T-cell (primary cell): Measurements from ENCODE around the gene CREBBP. TPM values are rescaled to one million over a fixed set of nuclear protein-coding genes. Genes with fewer than 3 reads are reported as not detected.

ENCODE experiments used
- ATAC-seq, 4 experiments: fragments of 200-7000 bp in 3 of 4; fragments of 150-1000 bp in 1 of 4; cut with Tn5 transposase; replicated peaks in 1 of 4; 1 replicate in 3 of 4; 2 replicates in 1 of 4; pipeline ENCODE4 v1.10.0; 2021; ENCODE audit warnings: moderate library complexity in 3 of 4, mild to moderate bottlenecking in 2 of 4, moderate number of reproducible peaks in 1 of 4
- CTCF ChIA-PET, 2 donors: fragments of 300-600 bp; sonication (Branson Sonifier 250); formaldehyde crosslinking; loops; one replicate each; lab custom pipeline; 2022; ENCODE audit warnings: antibody characterized with exemption in 2 of 2; lab: Charles Lee
- POLR2A ChIA-PET, 2 donors: fragments of 300-600 bp; sonication (Branson Sonifier 250); formaldehyde crosslinking; loops; one replicate each; lab custom pipeline; 2022; ENCODE audit warnings: antibody characterized with exemption in 2 of 2; lab: Charles Lee
- DNase-seq, 35 experiments: peaks; one replicate each; pipeline versions ENCODE4 v3.0.0 to v3.0.0-alpha.2; 2013 to 2023
- H3K27ac ChIP-seq: one replicate; pipeline ENCODE4 v1.5.1; 2013; ENCODE audit warnings: low read length
- H3K27me3 ChIP-seq, 2 experiments: replicated peaks in 1 of 2; 1 replicate in 1 of 2; 2 replicates in 1 of 2; pipeline versions ENCODE4 v1.6.1 to v1.7.0; 2013; ENCODE audit warnings: low read length in 1 of 2, mixed read lengths in 1 of 2; ENCODE audit not compliant: control insufficient read depth in 2 of 2, insufficient read depth in 2 of 2; ENCODE audit errors: extremely low read depth in 1 of 2
- H3K36me3 ChIP-seq, 2 donors: 1 replicate in 1 of 2; 2 replicates in 1 of 2; pipeline versions ENCODE4 v1.6.1 to v1.7.0; 2013; ENCODE audit warnings: low read length in 1 of 2; ENCODE audit not compliant: control insufficient read depth in 2 of 2, insufficient read depth in 1 of 2; ENCODE audit errors: extremely low read depth in 1 of 2
- H3K4me1 ChIP-seq, 2 experiments: 1 replicate in 1 of 2; 2 replicates in 1 of 2; pipeline versions ENCODE4 v1.6.1 to v1.7.0; 2013; ENCODE audit warnings: low read length in 2 of 2, mixed read lengths in 1 of 2; ENCODE audit not compliant: insufficient read depth in 2 of 2, control insufficient read depth in 1 of 2; ENCODE audit errors: extremely low read depth in 1 of 2
- H3K4me3 ChIP-seq, 2 donors: 1 replicate in 1 of 2; 2 replicates in 1 of 2; pipeline versions ENCODE4 v1.5.1 to v1.7.0; 2013; ENCODE audit warnings: mild to moderate bottlenecking in 2 of 2, low read length in 1 of 2, moderate library complexity in 1 of 2; ENCODE audit not compliant: control insufficient read depth in 1 of 2; ENCODE audit errors: extremely low read depth in 1 of 2
- H3K9me3 ChIP-seq: 2 replicates; pipeline ENCODE4 v1.7.0; 2013
- H3K27ac Mint-ChIP-seq, 2 donors: one replicate each; pipeline ENCODE4 v1.8.0; 2020 to 2021; ENCODE audit warnings: mild to moderate bottlenecking in 2 of 2, mixed read lengths in 2 of 2
- H3K27me3 Mint-ChIP-seq, 2 donors: one replicate each; pipeline ENCODE4 v1.8.0; 2021 to 2022; ENCODE audit warnings: mixed read lengths in 2 of 2
- H3K36me3 Mint-ChIP-seq: one replicate; pipeline ENCODE4 v1.8.0; 2021; ENCODE audit warnings: mixed read lengths
- H3K4me1 Mint-ChIP-seq, 3 donors: one replicate each; pipeline ENCODE4 v1.8.0; 2020 to 2022; ENCODE audit warnings: mixed read lengths in 3 of 3, mild to moderate bottlenecking in 1 of 3
- H3K4me3 Mint-ChIP-seq, 3 donors: one replicate each; pipeline ENCODE4 v1.8.0; 2020 to 2022; ENCODE audit warnings: mild to moderate bottlenecking in 3 of 3, mixed read lengths in 3 of 3, moderate library complexity in 3 of 3
- H3K9me3 Mint-ChIP-seq, 3 donors: one replicate each; pipeline ENCODE4 v1.8.0; 2020 to 2022; ENCODE audit warnings: mixed read lengths in 3 of 3
- WGBS: methylation state at CpG from one replicate; pipeline ENCODE4 v1.1.5; 2013; ENCODE audit warnings: missing lambda C conversion rate; ENCODE audit not compliant: insufficient coverage; 5-methylcytosine and 5-hydroxymethylcytosine counted together
- total RNA-seq, 35 experiments: library from RNA in 6 of 35; stranded (reverse) in 6 of 35; fragments of 120-200 nt in 1 of 35; gene quantifications; one replicate each; pipeline versions ENCODE4 v1.2.1 to v1.2.4 and lab custom pipeline; 2013 to 2026

Gene CREBBP
- total RNA-seq, 5 donors from 2014 or later (not counting 1 experiment from before 2014, with no cell fraction given): 114 to 183 (median 127) TPM

DNA sequence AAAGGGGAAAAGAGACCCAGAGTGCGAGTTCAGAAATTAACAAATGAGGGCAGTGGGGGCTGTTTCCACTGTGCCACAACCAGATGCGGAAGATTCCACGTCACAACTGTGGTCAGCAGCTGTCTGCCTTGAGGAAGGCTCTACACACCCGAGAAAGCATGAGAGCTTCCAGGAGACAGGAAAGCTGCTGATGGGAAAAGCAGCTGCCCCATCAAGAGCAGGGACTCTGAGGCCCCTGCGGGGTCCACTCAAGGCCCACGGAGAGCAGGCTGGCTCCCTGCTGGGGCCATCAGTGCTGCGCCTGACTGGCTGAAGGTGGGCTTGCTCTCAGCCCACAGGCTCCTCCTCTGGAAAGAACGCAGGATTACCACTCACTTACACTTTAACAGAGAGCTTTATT is 148.3 kb downstream of the CREBBP start:
- CTCF ChIA-PET: no interaction called here
- H3K36me3 Mint-ChIP-seq: peaks cover 58% of the 10 kb centered on the region

DNA sequence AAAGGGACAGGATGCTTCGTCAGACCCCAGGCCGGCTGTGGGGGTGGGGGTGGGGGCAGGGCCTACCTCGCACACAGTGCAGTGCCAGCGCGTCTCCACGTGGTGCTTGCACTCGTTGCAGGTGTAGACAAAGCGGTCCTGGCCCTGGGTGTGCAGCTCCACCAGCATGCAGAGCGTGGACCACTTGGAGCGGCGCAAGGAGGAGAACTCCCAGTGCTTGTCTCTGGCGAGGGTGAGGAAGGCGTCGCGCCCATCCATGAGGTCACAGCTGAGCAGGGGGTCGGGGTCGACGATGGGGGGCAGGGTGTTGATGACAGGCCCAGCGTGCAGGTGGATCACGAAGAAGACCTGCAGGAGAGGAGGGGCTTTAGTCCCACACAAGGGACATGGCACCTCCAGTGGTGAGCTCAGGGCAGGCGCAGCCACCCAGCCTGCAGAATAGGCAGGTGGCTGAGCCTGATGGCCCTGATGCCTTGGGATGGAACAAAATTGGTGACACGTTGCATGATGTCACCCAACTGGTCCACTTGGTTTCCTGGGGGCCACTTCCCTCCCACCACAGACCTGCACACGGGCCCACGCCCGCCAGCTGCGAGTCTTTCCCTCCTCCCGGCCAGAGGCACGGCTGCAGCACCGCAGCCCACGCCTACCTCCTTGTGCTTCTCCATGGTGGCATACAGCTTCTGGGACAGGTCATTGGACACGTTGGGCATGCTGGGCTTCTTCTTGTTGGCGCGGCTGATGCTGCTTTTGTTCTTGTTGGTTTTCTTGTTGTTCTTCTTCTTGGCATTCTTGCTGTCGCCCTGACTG is 149.2 kb downstream of the CREBBP start:
- H3K27ac ChIP-seq: no peak overlapping the region
- no peak overlapping the region for H3K4me3 ChIP-seq
- H3K27ac Mint-ChIP-seq: no peak overlapping the region
- peaks cover 54% of the 10 kb centered on the region for H3K36me3 Mint-ChIP-seq
- no peaks in the 10 kb centered on the region for H3K9me3 Mint-ChIP-seq
- H3K27me3 ChIP-seq: no peaks in the 10 kb centered on the region
- no peaks in the 10 kb centered on the region for H3K4me1 ChIP-seq
- DNase-seq: no peak
- POLR2A ChIA-PET: no interaction called here
- H3K36me3 ChIP-seq: peaks cover 47 to 79% of the 10 kb centered on the region in 2 donors
- no peaks in the 10 kb centered on the region for H3K4me1 Mint-ChIP-seq
- H3K27me3 Mint-ChIP-seq: no peaks in the 10 kb centered on the region
- no peak overlapping the region for H3K4me3 Mint-ChIP-seq
- H3K9me3 ChIP-seq: no peaks in the 10 kb centered on the region
- no peak for ATAC-seq
- whole genome bisulfite sequencing: 97% methylated on average over 31 of the region's 34 CpGs
- CTCF ChIA-PET: no interaction called here

More for the DNA sequence above, 148.3 kb downstream of the CREBBP start:
- POLR2A ChIA-PET: no interaction called here
- WGBS: 93% methylated on average over 7 of the region's 8 CpGs
- H3K27me3 ChIP-seq: no peaks in the 10 kb centered on the region
- no peak overlapping the region for H3K27ac ChIP-seq
- no peaks in the 10 kb centered on the region for H3K4me1 ChIP-seq
- H3K27ac Mint-ChIP-seq: no peak overlapping the region
- H3K9me3 Mint-ChIP-seq: no peaks in the 10 kb centered on the region
- no peaks in the 10 kb centered on the region for H3K27me3 Mint-ChIP-seq
- H3K9me3 ChIP-seq: no peaks in the 10 kb centered on the region
- DNase-seq (no peak), ATAC-seq (no peak)
- H3K4me1 Mint-ChIP-seq: no peaks in the 10 kb centered on the region
- H3K4me3 ChIP-seq: no peak overlapping the region
- no peak overlapping the region for H3K4me3 Mint-ChIP-seq
- peaks cover 49 to 88% of the 10 kb centered on the region in 2 donors for H3K36me3 ChIP-seq

- ChIA-PET POLR2A (no interaction called here), CTCF (interaction anchor here in 1 of 2 donors (0.6 kb wide), 1 partner anchor 202 kb away, joined by 3 read pairs; no protein-coding TSS in a partner anchor)
- Histone ChIP-seq H3K36me3 (peaks cover 41 to 70% of the 10 kb centered on the region in 2 donors), H3K4me1 (no peaks in the 10 kb centered on the region), H3K27ac (no peak overlapping the region), H3K9me3 (no peaks in the 10 kb centered on the region), H3K27me3 (no peaks in the 10 kb centered on the region), H3K4me3 (no peak overlapping the region)
- DNase-seq (no peak), ATAC-seq (no peak)
- Mint-ChIP-seq H3K9me3 (no peaks in the 10 kb centered on the region), H3K36me3 (peaks cover 45% of the 10 kb centered on the region), H3K27me3 (no peaks in the 10 kb centered on the region), H3K4me3 (no peak overlapping the region), H3K27ac (no peak overlapping the region), H3K4me1 (no peaks in the 10 kb centered on the region)
- WGBS: 95% methylated on average over 20 of the region's 24 CpGs
Observed at GRCh38 chr16:3730161-3731125, 150.1 kb downstream of the CREBBP start.

GRCh38 chr16:3729161-3730112 is 151.1 kb downstream of the CREBBP start:
- no peak overlapping the region for H3K4me3 ChIP-seq
- no peak for ATAC-seq
- CTCF ChIA-PET: interaction anchor here in 1 of 2 donors (0.6 kb wide), 1 partner anchor 203 kb away, joined by 3 read pairs; no protein-coding TSS in a partner anchor
- DNase-seq: no peak
- POLR2A ChIA-PET: no interaction called here
- H3K9me3 ChIP-seq: no peaks in the 10 kb centered on the region
- no peaks in the 10 kb centered on the region for H3K4me1 ChIP-seq
- no peak overlapping the region for H3K4me3 Mint-ChIP-seq
- H3K4me1 Mint-ChIP-seq: no peaks in the 10 kb centered on the region
- no peaks in the 10 kb centered on the region for H3K27me3 Mint-ChIP-seq
- H3K27me3 ChIP-seq: no peaks in the 10 kb centered on the region
- WGBS: 97% methylated on average over 45 of the region's 49 CpGs
- H3K27ac Mint-ChIP-seq: no peak overlapping the region
- no peak overlapping the region for H3K27ac ChIP-seq
- peaks cover 38 to 60% of the 10 kb centered on the region in 2 donors for H3K36me3 ChIP-seq
- peaks cover 39% of the 10 kb centered on the region for H3K36me3 Mint-ChIP-seq
- no peaks in the 10 kb centered on the region for H3K9me3 Mint-ChIP-seq

- ATAC-seq: no peak
- Mint-ChIP-seq H3K4me1 (no peaks in the 10 kb centered on the region), H3K27ac (no peak overlapping the region), H3K27me3 (no peaks in the 10 kb centered on the region), H3K4me3 (no peak overlapping the region), H3K9me3 (no peaks in the 10 kb centered on the region), H3K36me3 (peaks cover 33% of the 10 kb centered on the region)
- 98% methylated on average over 29 of the region's 31 CpGs for WGBS
- DNase-seq: no peak
- no peak overlapping the region for H3K27ac ChIP-seq
- ChIA-PET CTCF (no interaction called here), POLR2A (no interaction called here)
- no peaks in the 10 kb centered on the region for H3K9me3 ChIP-seq
- H3K4me1 ChIP-seq: no peaks in the 10 kb centered on the region
- H3K4me3 ChIP-seq: no peak overlapping the region
- peaks cover 34 to 54% of the 10 kb centered on the region in 2 donors for H3K36me3 ChIP-seq
- no peaks in the 10 kb centered on the region for H3K27me3 ChIP-seq
Observed at GRCh38 chr16:3728424-3729160, 151.9 kb downstream of the CREBBP start.
